ENCODE measurements around the gene MFSD6. TPM values are rescaled to one million over a fixed set of nuclear protein-coding genes. Genes with fewer than 3 reads are reported as not detected.

The MFSD6 gene
- polyA plus RNA-seq, 3 donors = 8.8 to 15.7 (median 12.9) TPM

GRCh38 chr2:190431907-190432306 lies 23.8 kb downstream of the MFSD6 start:
- Histone ChIP-seq H3K4me3 (replicated peaks in 1 of 3; ENCODE audit: low read depth in 2 of 3, low read length in 3 of 3) (no peak overlapping the region), H3K9me3 (replicated peaks in 1 of 2; ENCODE audit: control insufficient read depth in 1 of 2, insufficient read depth in 1 of 2, low read length in 2 of 2) (no peaks in the 10 kb centered on the region), H3K4me2 (replicated peaks; ENCODE audit: extremely low read depth, low read length, poor library complexity, severe bottlenecking) (no peak overlapping the region), H3K4me1 (ENCODE audit: control insufficient read depth in 1 of 2, insufficient read depth in 2 of 2, low read length in 2 of 2) (peaks cover 8 to 11% of the 10 kb centered on the region in 2 donors), H2AFZ (ENCODE audit: insufficient read depth, low read depth, low read length, poor library complexity, severe bottlenecking) (no peak overlapping the region), H3K9ac (ENCODE audit: insufficient read depth, low read length, poor library complexity, severe bottlenecking) (no peak overlapping the region), H3K27me3 (ENCODE audit: control insufficient read depth in 2 of 2, insufficient read depth in 2 of 2, low read length in 2 of 2) (no peaks in the 10 kb centered on the region), H3K27ac (ENCODE audit: low read depth in 1 of 2, low read length in 2 of 2) (no peak overlapping the region), H3K36me3 (replicated peaks in 1 of 2; ENCODE audit: control insufficient read depth in 1 of 2, insufficient read depth in 2 of 2, low read length in 2 of 2) (peaks cover 9 to 16% of the 10 kb centered on the region in 2 donors), H4K20me1 (ENCODE audit: insufficient read depth, low read length) (peaks cover 24% of the 10 kb centered on the region), H3K79me2 (ENCODE audit: insufficient read depth, low read length) (peaks cover 26% of the 10 kb centered on the region)
- H3K4me3 Mint-ChIP-seq = no peak overlapping the region
- intact Hi-C loops (cut with micrococcal nuclease) = no loop called here
- no peak for DNase-seq
- no peaks in the 10 kb centered on the region for H3K9me3 Mint-ChIP-seq
- peak overlapping the region in 3 of 7 donors; percentile 40 to 81 (median 72) for H3K27ac Mint-ChIP-seq
- TF ChIP-seq, protein P1, sequence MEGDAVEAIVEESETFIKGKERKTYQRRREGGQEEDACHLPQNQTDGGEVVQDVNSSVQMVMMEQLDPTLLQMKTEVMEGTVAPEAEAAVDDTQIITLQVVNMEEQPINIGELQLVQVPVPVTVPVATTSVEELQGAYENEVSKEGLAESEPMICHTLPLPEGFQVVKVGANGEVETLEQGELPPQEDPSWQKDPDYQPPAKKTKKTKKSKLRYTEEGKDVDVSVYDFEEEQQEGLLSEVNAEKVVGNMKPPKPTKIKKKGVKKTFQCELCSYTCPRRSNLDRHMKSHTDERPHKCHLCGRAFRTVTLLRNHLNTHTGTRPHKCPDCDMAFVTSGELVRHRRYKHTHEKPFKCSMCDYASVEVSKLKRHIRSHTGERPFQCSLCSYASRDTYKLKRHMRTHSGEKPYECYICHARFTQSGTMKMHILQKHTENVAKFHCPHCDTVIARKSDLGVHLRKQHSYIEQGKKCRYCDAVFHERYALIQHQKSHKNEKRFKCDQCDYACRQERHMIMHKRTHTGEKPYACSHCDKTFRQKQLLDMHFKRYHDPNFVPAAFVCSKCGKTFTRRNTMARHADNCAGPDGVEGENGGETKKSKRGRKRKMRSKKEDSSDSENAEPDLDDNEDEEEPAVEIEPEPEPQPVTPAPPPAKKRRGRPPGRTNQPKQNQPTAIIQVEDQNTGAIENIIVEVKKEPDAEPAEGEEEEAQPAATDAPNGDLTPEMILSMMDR (IDR thresholded peaks at IDR 0.05) = no peak
- H3K27me3 Mint-ChIP-seq (ENCODE audit: low read depth in 3 of 3) = no peaks in the 10 kb centered on the region
- H3K4me1 Mint-ChIP-seq = peaks cover 25% of the 10 kb centered on the region
- peaks cover 16 to 17% of the 10 kb centered on the region in 2 donors for H3K36me3 Mint-ChIP-seq

GRCh38 chr2:190432567-190433231 lies 24.5 kb downstream of the MFSD6 start:
- peaks cover 18% of the 10 kb centered on the region for H3K79me2 ChIP-seq (ENCODE audit: insufficient read depth, low read length)

More at GRCh38 chr2:190432567-190433231, 24.5 kb downstream of the MFSD6 start:
- no peak overlapping the region for H3K4me2 ChIP-seq (replicated peaks; ENCODE audit: extremely low read depth, low read length, poor library complexity, severe bottlenecking)
- H4K20me1 ChIP-seq (ENCODE audit: insufficient read depth, low read length) = peaks cover 18% of the 10 kb centered on the region
- no peak overlapping the region for H3K27ac ChIP-seq (ENCODE audit: low read depth in 1 of 2, low read length in 2 of 2)
- no peaks in the 10 kb centered on the region for H3K9me3 Mint-ChIP-seq
- H3K4me1 Mint-ChIP-seq = peaks cover 25% of the 10 kb centered on the region
- H3K9ac ChIP-seq (ENCODE audit: insufficient read depth, low read length, poor library complexity, severe bottlenecking) = no peak overlapping the region
- H3K4me1 ChIP-seq (ENCODE audit: control insufficient read depth in 1 of 2, insufficient read depth in 2 of 2, low read length in 2 of 2) = peaks cover 8 to 11% of the 10 kb centered on the region in 2 donors
- H3K27me3 Mint-ChIP-seq (ENCODE audit: low read depth in 3 of 3) = no peaks in the 10 kb centered on the region
- H2AFZ ChIP-seq (ENCODE audit: insufficient read depth, low read depth, low read length, poor library complexity, severe bottlenecking) = no peak overlapping the region
- DNase-seq = no peak
- 83% methylated on average over 2 of the region's 5 CpGs for WGBS (ENCODE audit: insufficient coverage)
- H3K27me3 ChIP-seq (ENCODE audit: control insufficient read depth in 2 of 2, insufficient read depth in 2 of 2, low read length in 2 of 2) = no peaks in the 10 kb centered on the region
- H3K4me3 ChIP-seq (replicated peaks in 1 of 3; ENCODE audit: low read depth in 2 of 3, low read length in 3 of 3) = no peak overlapping the region
- peak overlapping the region in 1 of 7 donors; percentile 3 for H3K27ac Mint-ChIP-seq
- H3K36me3 Mint-ChIP-seq = peaks cover 24% of the 10 kb centered on the region in 2 donors
- TF ChIP-seq, protein P1 (IDR thresholded peaks at IDR 0.05) = no peak
- no peaks in the 10 kb centered on the region for H3K9me3 ChIP-seq (replicated peaks in 1 of 2; ENCODE audit: control insufficient read depth in 1 of 2, insufficient read depth in 1 of 2, low read length in 2 of 2)
- H3K4me3 Mint-ChIP-seq = no peak overlapping the region
- peaks cover 16 to 20% of the 10 kb centered on the region in 2 donors for H3K36me3 ChIP-seq (replicated peaks in 1 of 2; ENCODE audit: control insufficient read depth in 1 of 2, insufficient read depth in 2 of 2, low read length in 2 of 2)
- intact Hi-C loops (cut with micrococcal nuclease) = no loop called here
